Measurements from ENCODE around the gene ECPAS.

Gene ECPAS

GRCh38 chr9:111502506-111502905, 18.3 kb upstream of the ECPAS start:
- no peak for ATAC-seq
- TF ChIP-seq ISL1 (CRISPR knock-in tag; IDR thresholded peaks at IDR 0.05) (no peak), ZNF70 (CRISPR knock-in tag; IDR thresholded peaks at IDR 0.05) (no peak), ZFP3 (CRISPR knock-in tag; IDR thresholded peaks at IDR 0.05) (no peak), ZFP30 (CRISPR knock-in tag; IDR thresholded peaks at IDR 0.05) (no peak), TSHZ2 (CRISPR knock-in tag; IDR thresholded peaks at IDR 0.05) (no peak), ARNTL (CRISPR knock-in tag; IDR thresholded peaks at IDR 0.05; ENCODE audit: borderline replicate concordance, low read depth) (no peak), POU6F1 (CRISPR knock-in tag; IDR thresholded peaks at IDR 0.05; ENCODE audit: borderline replicate concordance, low read depth) (no peak), ZNF565 (CRISPR knock-in tag; conservative IDR thresholded peaks at IDR 0.05; ENCODE audit: low read depth) (no peak), TCF4 (CRISPR knock-in tag; IDR thresholded peaks at IDR 0.05; ENCODE audit: borderline replicate concordance) (no peak), ESRRG (CRISPR knock-in tag; IDR thresholded peaks at IDR 0.05) (no peak), PPARA (CRISPR knock-in tag; IDR thresholded peaks at IDR 0.05; ENCODE audit: borderline replicate concordance) (no peak), GLIS3 (CRISPR knock-in tag; IDR thresholded peaks at IDR 0.05) (no peak), SNAI2 (CRISPR knock-in tag; IDR thresholded peaks at IDR 0.05) (no peak)
- TF ChIP-seq, protein P1, sequence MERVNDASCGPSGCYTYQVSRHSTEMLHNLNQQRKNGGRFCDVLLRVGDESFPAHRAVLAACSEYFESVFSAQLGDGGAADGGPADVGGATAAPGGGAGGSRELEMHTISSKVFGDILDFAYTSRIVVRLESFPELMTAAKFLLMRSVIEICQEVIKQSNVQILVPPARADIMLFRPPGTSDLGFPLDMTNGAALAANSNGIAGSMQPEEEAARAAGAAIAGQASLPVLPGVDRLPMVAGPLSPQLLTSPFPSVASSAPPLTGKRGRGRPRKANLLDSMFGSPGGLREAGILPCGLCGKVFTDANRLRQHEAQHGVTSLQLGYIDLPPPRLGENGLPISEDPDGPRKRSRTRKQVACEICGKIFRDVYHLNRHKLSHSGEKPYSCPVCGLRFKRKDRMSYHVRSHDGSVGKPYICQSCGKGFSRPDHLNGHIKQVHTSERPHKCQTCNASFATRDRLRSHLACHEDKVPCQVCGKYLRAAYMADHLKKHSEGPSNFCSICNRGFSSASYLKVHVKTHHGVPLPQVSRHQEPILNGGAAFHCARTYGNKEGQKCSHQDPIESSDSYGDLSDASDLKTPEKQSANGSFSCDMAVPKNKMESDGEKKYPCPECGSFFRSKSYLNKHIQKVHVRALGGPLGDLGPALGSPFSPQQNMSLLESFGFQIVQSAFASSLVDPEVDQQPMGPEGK (CRISPR knock-in tag; IDR thresholded peaks at IDR 0.05; ENCODE audit: borderline replicate concordance) = no peak

GRCh38 chr9:111501648-111502047, 17.5 kb upstream of the ECPAS start:
- ATAC-seq = no peak
- TF ChIP-seq TCF4 (CRISPR knock-in tag; IDR thresholded peaks at IDR 0.05; ENCODE audit: borderline replicate concordance) (no peak), ZNF70 (CRISPR knock-in tag; IDR thresholded peaks at IDR 0.05) (no peak), TOX (CRISPR knock-in tag; IDR thresholded peaks at IDR 0.05; ENCODE audit: borderline replicate concordance) (no peak)

DNA sequence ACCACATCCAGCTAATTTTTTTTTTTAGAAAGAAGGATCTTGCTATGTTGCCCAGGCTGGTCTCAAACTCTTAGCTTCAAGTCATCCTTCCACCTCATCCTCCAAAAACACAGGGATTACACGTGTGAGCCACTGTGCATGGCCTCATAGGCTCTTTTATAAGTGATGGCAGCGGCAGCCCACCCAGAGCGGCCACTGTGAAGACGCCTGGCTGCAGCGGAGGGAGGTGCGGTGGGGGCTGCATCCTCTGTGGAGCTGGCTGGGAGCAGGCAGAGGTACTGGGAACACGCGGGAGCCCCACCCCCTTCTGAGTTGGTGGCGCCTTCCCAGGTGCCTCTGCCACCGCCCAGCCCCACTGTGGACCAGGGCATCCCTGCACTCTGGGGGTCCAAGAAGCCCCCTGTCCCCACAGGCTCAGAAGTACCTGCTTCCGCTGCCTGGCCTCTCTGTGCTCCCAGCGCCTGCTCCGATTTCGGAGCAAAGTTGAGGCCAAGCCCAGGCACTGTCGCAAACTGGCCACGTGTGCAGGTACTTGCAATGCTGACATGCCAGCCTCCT, 16.9 kb upstream of the ECPAS start:
- no peak for ATAC-seq

More for the DNA sequence above, 16.9 kb upstream of the ECPAS start:
- TF ChIP-seq ZC3H10 (CRISPR knock-in tag; IDR thresholded peaks at IDR 0.05) (no peak), TSHZ2 (CRISPR knock-in tag; IDR thresholded peaks at IDR 0.05) (no peak), ISL1 (CRISPR knock-in tag; IDR thresholded peaks at IDR 0.05) (no peak), GLIS3 (CRISPR knock-in tag; IDR thresholded peaks at IDR 0.05) (no peak), SNAI2 (CRISPR knock-in tag; IDR thresholded peaks at IDR 0.05) (no peak), ZFP3 (CRISPR knock-in tag; IDR thresholded peaks at IDR 0.05) (no peak), TCF4 (CRISPR knock-in tag; IDR thresholded peaks at IDR 0.05; ENCODE audit: borderline replicate concordance) (no peak), RARB (CRISPR knock-in tag; IDR thresholded peaks at IDR 0.05) (no peak), ZFP30 (CRISPR knock-in tag; IDR thresholded peaks at IDR 0.05) (no peak), ZNF8 (CRISPR knock-in tag; IDR thresholded peaks at IDR 0.05) (no peak), TOX (CRISPR knock-in tag; IDR thresholded peaks at IDR 0.05; ENCODE audit: borderline replicate concordance) (no peak), BACH2 (CRISPR knock-in tag; IDR thresholded peaks at IDR 0.05; ENCODE audit: borderline replicate concordance) (no peak), ZNF565 (CRISPR knock-in tag; conservative IDR thresholded peaks at IDR 0.05; ENCODE audit: low read depth) (no peak)
- TF ChIP-seq, protein P2, sequence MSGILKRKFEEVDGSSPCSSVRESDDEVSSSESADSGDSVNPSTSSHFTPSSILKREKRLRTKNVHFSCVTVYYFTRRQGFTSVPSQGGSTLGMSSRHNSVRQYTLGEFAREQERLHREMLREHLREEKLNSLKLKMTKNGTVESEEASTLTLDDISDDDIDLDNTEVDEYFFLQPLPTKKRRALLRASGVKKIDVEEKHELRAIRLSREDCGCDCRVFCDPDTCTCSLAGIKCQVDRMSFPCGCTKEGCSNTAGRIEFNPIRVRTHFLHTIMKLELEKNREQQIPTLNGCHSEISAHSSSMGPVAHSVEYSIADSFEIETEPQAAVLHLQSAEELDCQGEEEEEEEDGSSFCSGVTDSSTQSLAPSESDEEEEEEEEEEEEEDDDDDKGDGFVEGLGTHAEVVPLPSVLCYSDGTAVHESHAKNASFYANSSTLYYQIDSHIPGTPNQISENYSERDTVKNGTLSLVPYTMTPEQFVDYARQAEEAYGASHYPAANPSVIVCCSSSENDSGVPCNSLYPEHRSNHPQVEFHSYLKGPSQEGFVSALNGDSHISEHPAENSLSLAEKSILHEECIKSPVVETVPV (CRISPR knock-in tag; IDR thresholded peaks at IDR 0.05) = no peak
- TF ChIP-seq, protein P1 (CRISPR knock-in tag; IDR thresholded peaks at IDR 0.05; ENCODE audit: borderline replicate concordance) = no peak
